ENCODE results near the gene USP48. TPM values are rescaled to one million over a fixed set of nuclear protein-coding genes. Genes with fewer than 3 reads are reported as not detected.
"Not testable (repeated sequence)": the region's sequence is repeated elsewhere in the genome, so short reads cannot be mapped to it uniquely, and the experiment has no call there.

The USP48 gene
- total RNA-seq, 1 donor from 2014 or later = 86.5 TPM

- H3K4me1 Mint-ChIP-seq = peaks cover 13% of the 10 kb centered on the region
- no peak for DNase-seq (ENCODE audit: low spot score in 2 of 2, unreplicated experiment in 2 of 2)
- H3K27me3 Mint-ChIP-seq (ENCODE audit: low read depth) = peaks cover 12% of the 10 kb centered on the region
- H3K36me3 Mint-ChIP-seq = no peaks in the 10 kb centered on the region
- H3K9me3 Mint-ChIP-seq = no peaks in the 10 kb centered on the region
- H3K4me3 Mint-ChIP-seq = no peak overlapping the region
- TF ChIP-seq, protein P1, sequence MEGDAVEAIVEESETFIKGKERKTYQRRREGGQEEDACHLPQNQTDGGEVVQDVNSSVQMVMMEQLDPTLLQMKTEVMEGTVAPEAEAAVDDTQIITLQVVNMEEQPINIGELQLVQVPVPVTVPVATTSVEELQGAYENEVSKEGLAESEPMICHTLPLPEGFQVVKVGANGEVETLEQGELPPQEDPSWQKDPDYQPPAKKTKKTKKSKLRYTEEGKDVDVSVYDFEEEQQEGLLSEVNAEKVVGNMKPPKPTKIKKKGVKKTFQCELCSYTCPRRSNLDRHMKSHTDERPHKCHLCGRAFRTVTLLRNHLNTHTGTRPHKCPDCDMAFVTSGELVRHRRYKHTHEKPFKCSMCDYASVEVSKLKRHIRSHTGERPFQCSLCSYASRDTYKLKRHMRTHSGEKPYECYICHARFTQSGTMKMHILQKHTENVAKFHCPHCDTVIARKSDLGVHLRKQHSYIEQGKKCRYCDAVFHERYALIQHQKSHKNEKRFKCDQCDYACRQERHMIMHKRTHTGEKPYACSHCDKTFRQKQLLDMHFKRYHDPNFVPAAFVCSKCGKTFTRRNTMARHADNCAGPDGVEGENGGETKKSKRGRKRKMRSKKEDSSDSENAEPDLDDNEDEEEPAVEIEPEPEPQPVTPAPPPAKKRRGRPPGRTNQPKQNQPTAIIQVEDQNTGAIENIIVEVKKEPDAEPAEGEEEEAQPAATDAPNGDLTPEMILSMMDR (IDR thresholded peaks at IDR 0.05; ENCODE audit: unreplicated experiment) = no peak
- no peak overlapping the region for H3K27ac Mint-ChIP-seq
Observed at GRCh38 chr1:21633992-21634805, 148.8 kb downstream of the USP48 start.

- Mint-ChIP-seq H3K9me3 (no peaks in the 10 kb centered on the region), H3K4me3 (no peak overlapping the region), H3K4me1 (peaks cover 10% of the 10 kb centered on the region), H3K27me3 (ENCODE audit: low read depth) (peaks cover 7% of the 10 kb centered on the region), H3K36me3 (no peaks in the 10 kb centered on the region), H3K27ac (no peak overlapping the region)
- TF ChIP-seq, protein P1 (IDR thresholded peaks at IDR 0.05; ENCODE audit: unreplicated experiment) = no peak
- no peak for DNase-seq (ENCODE audit: low spot score in 2 of 2, unreplicated experiment in 2 of 2)
Observed at GRCh38 chr1:21633141-21633755, 149.7 kb downstream of the USP48 start.

GRCh38 chr1:21631944-21632887 lies 150.7 kb downstream of the USP48 start:
- H3K36me3 Mint-ChIP-seq = no peaks in the 10 kb centered on the region
- TF ChIP-seq, protein P1 (IDR thresholded peaks at IDR 0.05; ENCODE audit: unreplicated experiment) = no peak
- no peak overlapping the region for H3K4me3 Mint-ChIP-seq
- DNase-seq (ENCODE audit: low spot score in 2 of 2, unreplicated experiment in 2 of 2) = no peak
- H3K27me3 Mint-ChIP-seq (ENCODE audit: low read depth) = peaks cover 7% of the 10 kb centered on the region
- H3K9me3 Mint-ChIP-seq = no peaks in the 10 kb centered on the region
- H3K4me1 Mint-ChIP-seq = peaks cover 10% of the 10 kb centered on the region
- H3K27ac Mint-ChIP-seq = no peak overlapping the region

DNA sequence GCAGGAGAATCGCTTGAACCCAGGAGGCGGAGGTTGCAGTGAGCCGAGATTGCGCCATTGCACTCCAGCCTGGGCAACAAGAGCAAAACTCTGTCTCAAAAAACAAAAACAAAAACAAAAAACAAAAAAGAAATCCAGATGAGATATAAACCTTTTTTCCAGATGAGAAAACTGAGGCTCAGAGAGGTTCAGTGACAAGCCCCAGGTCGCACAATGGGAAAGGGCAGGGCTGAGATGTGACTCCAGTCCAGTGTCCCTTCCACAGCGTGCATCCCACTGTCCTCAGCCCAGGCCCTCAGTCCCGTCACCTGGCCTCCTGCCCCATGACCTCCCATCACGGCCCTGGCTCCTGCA lies 151.4 kb downstream of the USP48 start:
- not testable (repeated sequence) for H3K27ac Mint-ChIP-seq; H3K4me3 Mint-ChIP-seq; DNase-seq (ENCODE audit: low spot score in 2 of 2, unreplicated experiment in 2 of 2); H3K36me3 Mint-ChIP-seq; H3K9me3 Mint-ChIP-seq; H3K27me3 Mint-ChIP-seq (ENCODE audit: low read depth)
- H3K4me1 Mint-ChIP-seq = peaks cover 10% of the 10 kb centered on the region

DNA sequence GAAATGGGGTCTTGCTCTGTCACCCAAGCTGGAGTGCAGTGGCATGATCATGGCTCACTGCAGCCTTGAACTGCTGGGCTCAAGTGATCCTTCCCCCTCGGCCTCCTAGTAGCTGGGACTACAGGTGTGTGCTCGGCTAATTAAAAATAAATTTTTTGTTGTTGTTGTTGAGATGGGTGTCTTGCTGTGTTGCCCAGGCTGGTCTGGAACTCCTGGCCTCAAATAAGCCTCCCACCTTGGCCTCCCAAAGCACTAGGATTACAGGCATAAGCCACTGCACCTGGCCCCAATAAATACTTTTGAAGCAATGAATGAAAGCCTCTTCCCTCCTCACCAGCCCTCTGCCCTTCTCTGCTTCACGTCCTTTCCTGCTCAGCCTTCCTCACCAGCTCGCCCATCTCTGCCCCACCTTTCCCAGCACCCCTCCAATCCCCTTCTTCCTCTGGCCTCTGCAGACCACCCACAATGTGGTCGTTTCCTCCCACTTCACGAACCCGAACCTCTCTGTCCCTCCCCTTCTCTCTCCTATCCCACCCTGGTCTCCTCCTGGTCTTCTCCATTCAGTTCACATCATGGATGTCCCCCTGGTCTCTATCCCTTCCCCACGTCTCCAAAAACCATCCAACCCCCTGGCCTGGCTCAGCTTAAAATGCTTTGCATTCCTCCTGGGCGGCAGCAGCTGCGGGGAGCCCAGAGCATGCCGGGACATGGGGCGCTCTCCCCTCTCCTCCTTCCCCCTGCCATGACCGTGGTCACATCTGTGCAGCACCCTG lies 152.2 kb downstream of the USP48 start:
- Mint-ChIP-seq H3K27me3 (ENCODE audit: low read depth) (peaks cover 7% of the 10 kb centered on the region), H3K36me3 (no peaks in the 10 kb centered on the region), H3K4me1 (peaks cover 10% of the 10 kb centered on the region), H3K27ac (no peak overlapping the region), H3K4me3 (no peak overlapping the region), H3K9me3 (no peaks in the 10 kb centered on the region)
- TF ChIP-seq, protein P1 (IDR thresholded peaks at IDR 0.05; ENCODE audit: unreplicated experiment) = no peak
- no peak for DNase-seq (ENCODE audit: low spot score in 2 of 2, unreplicated experiment in 2 of 2)

Measured in mesothelial cell of epicardium (in vitro differentiated cells).